CD8-positive, alpha-beta memory T cell (primary cell): ENCODE results near the gene RABL6. TPM values are rescaled to one million over a fixed set of nuclear protein-coding genes. Genes with fewer than 3 reads are reported as not detected.
"Not testable (repeated sequence)": the region's sequence is repeated elsewhere in the genome, so short reads cannot be mapped to it uniquely, and the experiment has no call there.

Experiments used
- CTCF ChIA-PET: fragments of 350-600 bp; sonication (Branson Sonifier 250); formaldehyde crosslinking; loops from one replicate; lab custom pipeline; 2021; ENCODE audit warnings: antibody characterized with exemption; lab: Charles Lee
- POLR2A ChIA-PET: fragments of 350-600 bp; sonication (Branson Sonifier 250); formaldehyde crosslinking; loops from one replicate; lab custom pipeline; 2021; ENCODE audit warnings: antibody characterized with exemption; lab: Charles Lee
- DNase-seq, 5 donors: peaks; one replicate each; pipeline versions ENCODE4 v3.0.0 to v3.0.0-alpha.2; 2020 to 2022; ENCODE audit warnings: mixed read lengths in 1 of 5
- H3K27ac ChIP-seq: one replicate; pipeline ENCODE4 v1.7.0; 2013; ENCODE audit warnings: low read depth, mild to moderate bottlenecking, low read length, moderate library complexity
- H3K27me3 ChIP-seq: 2 replicates; pipeline ENCODE4 v1.7.0; 2013; ENCODE audit warnings: low read length, mild to moderate bottlenecking; ENCODE audit not compliant: insufficient read depth, poor library complexity, severe bottlenecking
- H3K36me3 ChIP-seq: 2 replicates; pipeline ENCODE4 v1.7.0; 2013; ENCODE audit warnings: mild to moderate bottlenecking, low read length, moderate library complexity; ENCODE audit not compliant: insufficient read depth
- H3K4me1 ChIP-seq: 2 replicates; pipeline ENCODE4 v1.7.0; 2013; ENCODE audit warnings: mild to moderate bottlenecking, low read length, moderate library complexity; ENCODE audit not compliant: insufficient read depth
- H3K4me3 ChIP-seq: 2 replicates; pipeline ENCODE4 v1.7.0; 2013; ENCODE audit warnings: mild to moderate bottlenecking, low read length
- H3K9me3 ChIP-seq: 2 replicates; pipeline ENCODE4 v1.7.0; 2013; ENCODE audit warnings: mild to moderate bottlenecking, low read length
- H3K27ac Mint-ChIP-seq, 8 donors: one replicate each; pipeline ENCODE4 v1.8.0; 2020 to 2021; ENCODE audit warnings: mixed read lengths in 8 of 8, mild to moderate bottlenecking in 6 of 8, inconsistent platforms in 3 of 8, moderate library complexity in 3 of 8
- H3K27me3 Mint-ChIP-seq, 2 donors: one replicate each; pipeline ENCODE4 v1.8.0; 2020 to 2021; ENCODE audit warnings: mixed read lengths in 2 of 2, mild to moderate bottlenecking in 1 of 2, moderate library complexity in 1 of 2
- H3K36me3 Mint-ChIP-seq, 3 donors: one replicate each; pipeline ENCODE4 v1.8.0; 2020 to 2021; ENCODE audit warnings: mixed read lengths in 3 of 3, inconsistent platforms in 1 of 3, mild to moderate bottlenecking in 1 of 3
- H3K4me1 Mint-ChIP-seq, 3 donors: one replicate each; pipeline ENCODE4 v1.8.0; 2020 to 2021; ENCODE audit warnings: mixed read lengths in 3 of 3, inconsistent platforms in 1 of 3, mild to moderate bottlenecking in 1 of 3
- H3K4me3 Mint-ChIP-seq, 7 donors: one replicate each; pipeline ENCODE4 v1.8.0; 2020 to 2021; ENCODE audit warnings: mixed read lengths in 7 of 7, mild to moderate bottlenecking in 6 of 7, moderate library complexity in 4 of 7, inconsistent platforms in 2 of 7
- H3K9me3 Mint-ChIP-seq, 5 donors: one replicate each; pipeline ENCODE4 v1.8.0; 2020 to 2022; ENCODE audit warnings: mixed read lengths in 5 of 5, mild to moderate bottlenecking in 3 of 5, moderate library complexity in 2 of 5, inconsistent platforms in 1 of 5
- polyA plus RNA-seq: library from polyadenylated mRNA; unstranded; fragments of 300-500 nt; fragmentation: Illumina TruSeq; gene quantifications from one replicate; pipeline ENCODE4 v1.2.3, GENCODE V29; 2021
- total RNA-seq, 2 experiments: library from RNA; stranded (reverse); gene quantifications; one replicate each; pipeline ENCODE4 v1.2.3, GENCODE V29; 2021

RABL6 gene
- total and polyA plus RNA-seq, 3 experiments from 2014 or later, result 20.9 to 106 (median 98.2) TPM

- H3K9me3 ChIP-seq, H3K4me1 ChIP-seq, H3K27me3 ChIP-seq, CTCF ChIA-PET, DNase-seq, H3K4me3 ChIP-seq, H3K27me3 Mint-ChIP-seq, H3K9me3 Mint-ChIP-seq, H3K27ac ChIP-seq: not testable (repeated sequence)
- peaks cover 19% of the 10 kb centered on the region for H3K36me3 ChIP-seq
- Mint-ChIP-seq H3K4me3 (peak overlapping the region; percentile 65 to 85 (median 78)), H3K4me1 (peaks cover 12 to 23% (median 17%) of the 10 kb centered on the region in 3 donors), H3K36me3 (peaks cover 0 to 28% (median 3%) of the 10 kb centered on the region in 3 donors), H3K27ac (peak overlapping the region in 6 of 8 donors; percentile 57 to 94 (median 78))
- POLR2A ChIA-PET, result interaction anchor here (1.9 kb wide), 1 partner anchor 14 kb away, joined by 5 read pairs; no protein-coding TSS in a partner anchor
Observed at GRCh38 chr9:136866898-136867421, 59.2 kb downstream of the RABL6 start.

GRCh38 chr9:136867480-136867879, 59.7 kb downstream of the RABL6 start:
- Mint-ChIP-seq H3K9me3 (no peaks in the 10 kb centered on the region), H3K36me3 (peaks cover 0 to 22% (median 3%) of the 10 kb centered on the region in 3 donors), H3K27me3 (no peaks in the 10 kb centered on the region), H3K27ac (peak overlapping the region in 5 of 8 donors; percentile 36 to 94 (median 74)), H3K4me3 (peak overlapping the region; percentile 63 to 85 (median 73)), H3K4me1 (peaks cover 12 to 23% (median 17%) of the 10 kb centered on the region in 3 donors)
- Histone ChIP-seq H3K9me3 (no peaks in the 10 kb centered on the region), H3K27me3 (no peaks in the 10 kb centered on the region), H3K27ac (no peak overlapping the region), H3K4me1 (peaks cover 7% of the 10 kb centered on the region), H3K4me3 (no peak overlapping the region), H3K36me3 (peaks cover 15% of the 10 kb centered on the region)
- DNase-seq, result no peak
- CTCF ChIA-PET, result no interaction called here
- POLR2A ChIA-PET, result interaction anchor here (1.9 kb wide), 1 partner anchor 14 kb away, joined by 5 read pairs; no protein-coding TSS in a partner anchor

- Mint-ChIP-seq H3K4me1 (peaks cover 12 to 23% (median 17%) of the 10 kb centered on the region in 3 donors), H3K4me3 (peak overlapping the region; percentile 58 to 85 (median 73)), H3K36me3 (peaks cover 0 to 18% (median 3%) of the 10 kb centered on the region in 3 donors), H3K9me3 (no peaks in the 10 kb centered on the region), H3K27me3 (no peaks in the 10 kb centered on the region), H3K27ac (peak overlapping the region in 5 of 8 donors; percentile 36 to 94 (median 78))
- Histone ChIP-seq H3K9me3 (no peaks in the 10 kb centered on the region), H3K27me3 (no peaks in the 10 kb centered on the region), H3K4me1 (peaks cover 7% of the 10 kb centered on the region), H3K4me3 (no peak overlapping the region), H3K36me3 (peaks cover 11% of the 10 kb centered on the region), H3K27ac (no peak overlapping the region)
- no peak for DNase-seq
- POLR2A ChIA-PET, result no interaction called here
- CTCF ChIA-PET, result no interaction called here
Observed at GRCh38 chr9:136867917-136868316, 60.2 kb downstream of the RABL6 start.

- Histone ChIP-seq H3K36me3 (peaks cover 4% of the 10 kb centered on the region), H3K27ac (no peak overlapping the region), H3K9me3 (no peaks in the 10 kb centered on the region), H3K4me1 (peaks cover 7% of the 10 kb centered on the region), H3K4me3 (no peak overlapping the region), H3K27me3 (no peaks in the 10 kb centered on the region)
- no peak for DNase-seq
- H3K4me3 Mint-ChIP-seq, result peak overlapping the region in 6 of 7 donors; percentile 26 to 84 (median 66)
- H3K27ac Mint-ChIP-seq, result peak overlapping the region in 4 of 8 donors; percentile 21 to 82 (median 74)
- peaks cover 12 to 20% (median 16%) of the 10 kb centered on the region in 3 donors for H3K4me1 Mint-ChIP-seq
- H3K27me3 Mint-ChIP-seq, result no peaks in the 10 kb centered on the region
- POLR2A ChIA-PET, result no interaction called here
- CTCF ChIA-PET, result no interaction called here
- H3K9me3 Mint-ChIP-seq, result no peaks in the 10 kb centered on the region
- peaks cover 0 to 11% (median 3%) of the 10 kb centered on the region in 3 donors for H3K36me3 Mint-ChIP-seq
Observed at GRCh38 chr9:136868644-136869043, 60.9 kb downstream of the RABL6 start.

GRCh38 chr9:136869611-136870010, 61.9 kb downstream of the RABL6 start:
- CTCF ChIA-PET, result interaction anchor here (1.1 to 1.4 kb wide), 2 partner anchors 28 to 160 kb away, joined by 3 read pairs; partner anchors contain the start of gene AJM1
- H3K36me3 ChIP-seq, H3K4me3 ChIP-seq, POLR2A ChIA-PET, H3K4me1 ChIP-seq, H3K27me3 Mint-ChIP-seq, H3K36me3 Mint-ChIP-seq, H3K9me3 Mint-ChIP-seq, H3K27ac ChIP-seq, H3K9me3 ChIP-seq, H3K27me3 ChIP-seq, DNase-seq: not testable (repeated sequence)
- H3K4me1 Mint-ChIP-seq, result peaks cover 7 to 12% (median 9%) of the 10 kb centered on the region in 3 donors
- H3K4me3 Mint-ChIP-seq, result peak overlapping the region in 1 of 7 donors; percentile 36
- H3K27ac Mint-ChIP-seq, result peak overlapping the region in 2 of 8 donors; percentile 54 to 58

GRCh38 chr9:136875155-136875554, 67.4 kb downstream of the RABL6 start:
- Histone ChIP-seq H3K4me1 (no peaks in the 10 kb centered on the region), H3K27ac (no peak overlapping the region), H3K27me3 (no peaks in the 10 kb centered on the region), H3K9me3 (no peaks in the 10 kb centered on the region), H3K36me3 (no peaks in the 10 kb centered on the region), H3K4me3 (no peak overlapping the region)
- Mint-ChIP-seq H3K27ac (no peak overlapping the region), H3K36me3 (no peaks in the 10 kb centered on the region), H3K27me3 (no peaks in the 10 kb centered on the region), H3K4me3 (no peak overlapping the region), H3K4me1 (no peaks in the 10 kb centered on the region), H3K9me3 (no peaks in the 10 kb centered on the region)
- DNase-seq, result no peak
- CTCF ChIA-PET, result interaction anchor here (1.1 to 1.2 kb wide), 2 partner anchors 11 to 14 kb away, joined by 3 to 4 read pairs; no protein-coding TSS in a partner anchor
- POLR2A ChIA-PET, result no interaction called here

GRCh38 chr9:136876476-136876875, 68.7 kb downstream of the RABL6 start:
- no peaks in the 10 kb centered on the region for H3K27me3 Mint-ChIP-seq
- Histone ChIP-seq H3K27ac (no peak overlapping the region), H3K9me3 (no peaks in the 10 kb centered on the region), H3K36me3 (no peaks in the 10 kb centered on the region), H3K4me1 (peaks cover 2% of the 10 kb centered on the region), H3K27me3 (no peaks in the 10 kb centered on the region), H3K4me3 (no peak overlapping the region)
- peaks cover 2 to 4% (median 3%) of the 10 kb centered on the region in 3 donors for H3K4me1 Mint-ChIP-seq
- DNase-seq, result no peak
- ChIA-PET CTCF (no interaction called here), POLR2A (no interaction called here)
- no peaks in the 10 kb centered on the region for H3K9me3 Mint-ChIP-seq
- H3K27ac Mint-ChIP-seq, result peak overlapping the region in 2 of 8 donors; percentile 63 to 88
- H3K36me3 Mint-ChIP-seq, result no peaks in the 10 kb centered on the region
- no peak overlapping the region for H3K4me3 Mint-ChIP-seq

- peaks cover 17 to 34% (median 18%) of the 10 kb centered on the region in 3 donors for H3K4me1 Mint-ChIP-seq
- no peak for DNase-seq
- Histone ChIP-seq H3K4me3 (no peak overlapping the region), H3K27me3 (no peaks in the 10 kb centered on the region), H3K36me3 (no peaks in the 10 kb centered on the region), H3K27ac (no peak overlapping the region), H3K9me3 (no peaks in the 10 kb centered on the region), H3K4me1 (peaks cover 32% of the 10 kb centered on the region)
- H3K4me3 Mint-ChIP-seq, result peak overlapping the region in 3 of 7 donors; percentile 32 to 87 (median 85)
- ChIA-PET POLR2A (interaction anchor here (0.7 to 1.7 kb wide), 2 partner anchors 14 to 255 kb away, joined by 3 to 5 read pairs; partner anchors contain the start of gene EDF1), CTCF (interaction anchor here (1.2 to 4.8 kb wide), 3 partner anchors 19 to 155 kb away, joined by 3 to 23 read pairs (median 7); partner anchors contain the start of gene AJM1)
- no peaks in the 10 kb centered on the region for H3K9me3 Mint-ChIP-seq
- peak overlapping the region in 1 of 8 donors; percentile 99 for H3K27ac Mint-ChIP-seq
- no peaks in the 10 kb centered on the region for H3K27me3 Mint-ChIP-seq
- H3K36me3 Mint-ChIP-seq, result no peaks in the 10 kb centered on the region
Observed at GRCh38 chr9:136880651-136881050, 72.9 kb downstream of the RABL6 start.
